A549 (cell line): ENCODE measurements around the gene MAP3K13. TPM values are rescaled to one million over a fixed set of nuclear protein-coding genes. Genes with fewer than 3 reads are reported as not detected.

Experiments used
- ATAC-seq, 2 experiments: fragments of 200-7000 bp in 1 of 2; fragments of >200 bp in 1 of 2; cut with Nextera tagmentation in 1 of 2; cut with Tn5 transposase in 1 of 2; 3 replicates each; pipeline versions ENCODE4 v1.8.0 to v1.9.1; 2018 to 2020; ENCODE audit warnings: mild to moderate bottlenecking in 1 of 2, moderate library complexity in 1 of 2
- CTCF ChIA-PET: fragments of 300-600 bp; sonication (Branson Sonifier 250); formaldehyde crosslinking; extraction: SDS; loops from one replicate; lab custom pipeline; 2021; ENCODE audit warnings: antibody characterized with exemption, inconsistent platforms; lab: Yijun Ruan, JAX
- POLR2A ChIA-PET: fragments of 350-600 bp; formaldehyde crosslinking; extraction: SDS; loops from one replicate; lab custom pipeline; 2021; ENCODE audit warnings: antibody characterized with exemption, inconsistent platforms; lab: Yijun Ruan, JAX
- DNase-seq, 2 experiments: peaks; one replicate each; pipeline versions ENCODE4 v3.0.0 to v3.0.0-alpha.2; 2011 to 2016; ENCODE audit warnings: low read depth in 1 of 2, low spot score in 1 of 2
- FAIRE-seq: peaks from 2 replicates; lab custom pipeline; 2011; peaks lifted over from hg19 to GRCh38; lab: Jason Lieb, UNC
- H3K27ac ChIP-seq, 2 experiments: fragments of >200 bp; sonication (Bioruptor Twin); formaldehyde crosslinking; 3 replicates each; pipeline ENCODE4 v1.5.1; 2016 to 2017
- H3K4me1 ChIP-seq: fragments of >200 bp; sonication (Bioruptor Twin); formaldehyde crosslinking; 3 replicates; pipeline ENCODE4 v1.6.1; 2016
- H3K4me2 ChIP-seq: fragments of >200 bp; sonication (Bioruptor Twin); formaldehyde crosslinking; 3 replicates; pipeline ENCODE4 v1.6.1; 2016
- H3K4me3 ChIP-seq: fragments of >200 bp; sonication (Bioruptor Twin); formaldehyde crosslinking; 3 replicates; pipeline ENCODE4 v1.5.1; 2016
- H3K9me3 ChIP-seq: fragments of >200 bp; sonication (Bioruptor Twin); formaldehyde crosslinking; 3 replicates; pipeline ENCODE4 v1.6.1; 2016
- CBX2 ChIP-seq: fragments of 200-600 bp; sonication (generic); IDR thresholded peaks from 2 replicates; pipeline ENCODE4 v1.6.1; 2016; ENCODE audit warnings: low read depth, mild to moderate bottlenecking, borderline replicate concordance
- CHD4 ChIP-seq: fragments of 200-600 bp; sonication (generic); IDR thresholded peaks from 2 replicates; pipeline ENCODE4 v1.6.1; 2016; ENCODE audit warnings: antibody characterized with exemption, mild to moderate bottlenecking, borderline replicate concordance
- EHMT2 ChIP-seq: fragments of 200-600 bp; sonication (generic); IDR thresholded peaks from 2 replicates; pipeline ENCODE4 v1.6.1; 2016; ENCODE audit warnings: antibody characterized with exemption, low read depth, mild to moderate bottlenecking, moderate library complexity
- EP300 ChIP-seq, 2 experiments: fragments of >200 bp; sonication (Bioruptor Twin); formaldehyde crosslinking; IDR thresholded peaks; 2 replicates in 1 of 2; 3 replicates in 1 of 2; pipeline ENCODE4 v1.6.1; 2016 to 2017
- FOSB ChIP-seq: fragments of 250-450 bp; sonication (Bioruptor Pico); IDR thresholded peaks from 2 replicates; pipeline ENCODE4 v1.5.0; 2020; ENCODE audit warnings: mild to moderate bottlenecking, moderate library complexity
- FOXS1 ChIP-seq: fragments of 250-450 bp; sonication (Bioruptor Pico); IDR thresholded peaks from 2 replicates; pipeline ENCODE4 v1.5.0; 2020; ENCODE audit warnings: mild to moderate bottlenecking, moderate library complexity
- GATA3 ChIP-seq: IDR thresholded peaks from 2 replicates; pipeline ENCODE4 v1.6.1; 2012; ENCODE audit warnings: borderline replicate concordance
- HOXB13 ChIP-seq: fragments of 250-450 bp; sonication (Bioruptor Pico); IDR thresholded peaks from 2 replicates; pipeline ENCODE4 v1.5.0; 2020; ENCODE audit warnings: low read depth, mild to moderate bottlenecking, moderate library complexity
- JUNB ChIP-seq: fragments of >200 bp; sonication (Bioruptor Twin); formaldehyde crosslinking; IDR thresholded peaks from 2 replicates; pipeline ENCODE4 v1.6.1; 2016
- KDM1A ChIP-seq: fragments of 200-600 bp; sonication (generic); IDR thresholded peaks from 2 replicates; pipeline ENCODE4 v1.6.1; 2016; ENCODE audit warnings: low read depth, mild to moderate bottlenecking
- KDM5A ChIP-seq: fragments of 200-600 bp; sonication (generic); IDR thresholded peaks from 2 replicates; pipeline ENCODE4 v1.6.1; 2016; ENCODE audit warnings: antibody characterized with exemption, mild to moderate bottlenecking
- MAZ ChIP-seq: fragments of 150-350 bp; IDR thresholded peaks from 2 replicates; pipeline ENCODE4 v1.6.1; 2014; ENCODE audit warnings: antibody characterized with exemption, low read depth, low read length, borderline replicate concordance
- MYC ChIP-seq: IDR thresholded peaks from 2 replicates; pipeline ENCODE4 v1.6.1; 2012; ENCODE audit warnings: mild to moderate bottlenecking, inconsistent platforms, low read length, improper control_type of control experiment, borderline replicate concordance
- POLR2AphosphoS2 ChIP-seq: conservative IDR thresholded peaks from 2 replicates; pipeline ENCODE4 v1.6.1; 2012; ENCODE audit warnings: low read length, improper control_type of control experiment, inconsistent platforms
- RNF2 ChIP-seq: fragments of 200-600 bp; sonication (generic); IDR thresholded peaks from 2 replicates; pipeline ENCODE4 v1.6.1; 2016; ENCODE audit warnings: low read depth, mild to moderate bottlenecking, antibody characterized with exemption, moderate library complexity, borderline replicate concordance
- TP53 ChIP-seq: fragments of 250-450 bp; sonication (Bioruptor Pico); IDR thresholded peaks from 2 replicates; pipeline ENCODE4 v1.5.0; 2021; ENCODE audit warnings: mild to moderate bottlenecking, moderate library complexity
- ZNF302 ChIP-seq: fragments of 250-450 bp; sonication (Bioruptor Pico); IDR thresholded peaks from 2 replicates; pipeline ENCODE4 v1.9.0; 2021; ENCODE audit warnings: inconsistent platforms, mild to moderate bottlenecking, moderate library complexity
- WGBS: methylation state at CpG from one replicate; pipeline ENCODE4 v1.1.6; 2017; ENCODE audit errors: missing lambda C conversion rate; 5-methylcytosine and 5-hydroxymethylcytosine counted together
- polyA plus RNA-seq, 4 experiments: library from polyadenylated mRNA; depleted of rRNA in 3 of 4; stranded (reverse); fragments of >200 nt; fragmentation: RNase III in 1 of 4; extraction: RNeasy Plus Mini Kit Qiagen cat#74134 plus additional on column Dnase treatment in 1 of 4; gene quantifications; 2 replicates in 3 of 4; 3 replicates in 1 of 4; pipeline ENCODE4 v1.2.3, GENCODE V29; 2011 to 2017
- TF ChIP-seq, protein P1 (sequence below): fragments of 200-600 bp; sonication (generic); IDR thresholded peaks from 2 replicates; pipeline ENCODE4 v1.6.1; 2016; ENCODE audit warnings: antibody characterized with exemption, mild to moderate bottlenecking, moderate library complexity
- TF ChIP-seq, protein P2 (sequence below): fragments of 250-450 bp; sonication (Bioruptor Pico); IDR thresholded peaks from 2 replicates; pipeline ENCODE4 v1.5.0; 2020; ENCODE audit warnings: low read depth, mild to moderate bottlenecking, moderate library complexity
- TF ChIP-seq, protein P3 (sequence below): fragments of >200 bp; sonication (Bioruptor Twin); formaldehyde crosslinking; IDR thresholded peaks from 2 replicates; pipeline ENCODE4 v1.6.1; 2016
- TF ChIP-seq, protein P4 (sequence below): fragments of >200 bp; sonication (Bioruptor Twin); formaldehyde crosslinking; IDR thresholded peaks from 3 replicates; pipeline ENCODE4 v1.5.1; 2016

MAP3K13 gene
- polyA plus RNA-seq, 2 of the 4 experiments (the other 2 are of a cell fraction) = 15.8 to 23.2 TPM

DNA sequence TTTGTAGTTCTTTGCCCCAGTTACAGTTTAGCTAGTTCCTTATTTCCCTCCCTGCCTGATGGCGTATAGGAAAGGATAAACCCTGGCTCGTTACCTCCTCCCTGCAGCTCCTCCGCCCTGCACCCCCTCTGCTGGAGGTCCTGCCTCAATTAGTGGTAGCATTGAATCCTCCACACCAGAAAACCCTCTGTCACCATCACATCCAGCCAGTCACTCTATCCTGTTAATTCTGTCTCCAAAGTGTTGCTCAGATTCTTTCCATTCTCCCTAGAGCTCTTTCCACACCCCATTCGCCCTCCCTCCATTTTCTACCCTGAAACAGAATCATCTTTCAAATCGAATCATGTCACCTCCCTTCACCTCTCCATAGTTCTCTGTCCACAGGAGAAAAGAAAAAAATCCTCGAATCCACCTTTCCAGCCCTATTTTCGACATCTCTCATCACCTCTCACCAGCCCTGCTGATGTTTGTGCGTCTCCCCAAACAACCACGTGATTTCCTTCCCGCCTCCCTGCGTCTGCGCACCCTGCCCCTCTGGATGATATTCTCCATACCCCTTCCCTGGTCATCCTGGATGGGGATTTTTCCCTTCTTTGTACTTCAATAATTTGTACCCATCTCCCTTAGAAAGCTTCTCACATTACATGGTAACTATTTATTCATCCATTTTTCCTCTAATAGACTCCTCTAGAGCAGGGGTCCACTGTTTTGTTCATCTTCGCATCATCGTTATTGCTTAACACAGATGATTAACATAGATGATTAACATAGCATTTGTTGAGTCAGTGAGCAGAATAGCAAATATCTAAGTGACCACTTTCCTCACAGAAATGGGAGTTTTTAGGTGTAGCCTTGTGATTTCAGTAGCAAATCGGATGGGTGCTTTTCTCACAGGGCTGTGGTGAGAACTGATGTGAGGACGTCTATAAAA is 37.1 kb downstream of the MAP3K13 start:
- Histone ChIP-seq H3K9me3 (no peaks in the 10 kb centered on the region), H3K4me2 (no peak overlapping the region), H3K27ac (no peak overlapping the region), H3K4me1 (no peaks in the 10 kb centered on the region), H3K4me3 (no peak overlapping the region)
- no peak for ATAC-seq
- FAIRE-seq = no peak
- ChIA-PET CTCF (interaction anchor here (1.3 kb wide), 1 partner anchor 47 kb away, joined by 3 read pairs; no protein-coding TSS in a partner anchor), POLR2A (no interaction called here)
- TF ChIP-seq FOSB (CRISPR knock-in tag) (no peak), TP53 (no peak), POLR2AphosphoS2 (no peak), MYC (no peak), KDM1A (no peak), ZNF302 (no peak)
- 78% methylated on average over 16 of the region's 16 CpGs for WGBS
- no peak for DNase-seq

DNA sequence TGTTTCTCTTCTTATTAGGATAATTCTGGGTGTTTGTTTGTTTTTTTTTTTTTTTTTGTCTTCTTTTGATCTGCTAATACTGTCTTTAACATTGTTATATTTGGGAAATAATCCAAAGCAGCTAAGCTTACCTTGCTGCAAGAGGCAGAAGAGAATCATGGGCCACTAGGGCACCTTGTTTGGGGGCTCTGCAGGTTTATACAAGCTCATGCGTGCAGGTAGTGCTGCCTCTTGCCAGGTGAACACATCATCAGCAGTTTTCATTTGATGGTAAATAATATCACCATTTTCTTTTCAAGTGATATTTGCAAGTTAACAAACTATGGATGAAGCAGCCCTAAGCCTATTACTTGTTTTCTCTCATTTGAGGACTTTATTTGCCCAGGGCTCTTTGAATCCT is 37.9 kb downstream of the MAP3K13 start:
- no peak overlapping the region for H3K4me2 ChIP-seq
- CTCF ChIA-PET = no interaction called here
- 100% methylated on average over 1 of the region's 1 CpG for WGBS
- ATAC-seq (no peak), FAIRE-seq (no peak), DNase-seq (no peak)
- POLR2A ChIA-PET = no interaction called here
- H3K4me1 ChIP-seq = no peaks in the 10 kb centered on the region
- no peak overlapping the region for H3K4me3 ChIP-seq
- H3K27ac ChIP-seq = no peak overlapping the region
- TF ChIP-seq MAZ (no peak), JUNB (no peak), FOXS1 (CRISPR knock-in tag) (no peak)
- TF ChIP-seq, protein P1, sequence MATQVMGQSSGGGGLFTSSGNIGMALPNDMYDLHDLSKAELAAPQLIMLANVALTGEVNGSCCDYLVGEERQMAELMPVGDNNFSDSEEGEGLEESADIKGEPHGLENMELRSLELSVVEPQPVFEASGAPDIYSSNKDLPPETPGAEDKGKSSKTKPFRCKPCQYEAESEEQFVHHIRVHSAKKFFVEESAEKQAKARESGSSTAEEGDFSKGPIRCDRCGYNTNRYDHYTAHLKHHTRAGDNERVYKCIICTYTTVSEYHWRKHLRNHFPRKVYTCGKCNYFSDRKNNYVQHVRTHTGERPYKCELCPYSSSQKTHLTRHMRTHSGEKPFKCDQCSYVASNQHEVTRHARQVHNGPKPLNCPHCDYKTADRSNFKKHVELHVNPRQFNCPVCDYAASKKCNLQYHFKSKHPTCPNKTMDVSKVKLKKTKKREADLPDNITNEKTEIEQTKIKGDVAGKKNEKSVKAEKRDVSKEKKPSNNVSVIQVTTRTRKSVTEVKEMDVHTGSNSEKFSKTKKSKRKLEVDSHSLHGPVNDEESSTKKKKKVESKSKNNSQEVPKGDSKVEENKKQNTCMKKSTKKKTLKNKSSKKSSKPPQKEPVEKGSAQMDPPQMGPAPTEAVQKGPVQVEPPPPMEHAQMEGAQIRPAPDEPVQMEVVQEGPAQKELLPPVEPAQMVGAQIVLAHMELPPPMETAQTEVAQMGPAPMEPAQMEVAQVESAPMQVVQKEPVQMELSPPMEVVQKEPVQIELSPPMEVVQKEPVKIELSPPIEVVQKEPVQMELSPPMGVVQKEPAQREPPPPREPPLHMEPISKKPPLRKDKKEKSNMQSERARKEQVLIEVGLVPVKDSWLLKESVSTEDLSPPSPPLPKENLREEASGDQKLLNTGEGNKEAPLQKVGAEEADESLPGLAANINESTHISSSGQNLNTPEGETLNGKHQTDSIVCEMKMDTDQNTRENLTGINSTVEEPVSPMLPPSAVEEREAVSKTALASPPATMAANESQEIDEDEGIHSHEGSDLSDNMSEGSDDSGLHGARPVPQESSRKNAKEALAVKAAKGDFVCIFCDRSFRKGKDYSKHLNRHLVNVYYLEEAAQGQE = no peak
- TF ChIP-seq, all 56 proteins: peak for 0
- H3K9me3 ChIP-seq = no peaks in the 10 kb centered on the region

DNA sequence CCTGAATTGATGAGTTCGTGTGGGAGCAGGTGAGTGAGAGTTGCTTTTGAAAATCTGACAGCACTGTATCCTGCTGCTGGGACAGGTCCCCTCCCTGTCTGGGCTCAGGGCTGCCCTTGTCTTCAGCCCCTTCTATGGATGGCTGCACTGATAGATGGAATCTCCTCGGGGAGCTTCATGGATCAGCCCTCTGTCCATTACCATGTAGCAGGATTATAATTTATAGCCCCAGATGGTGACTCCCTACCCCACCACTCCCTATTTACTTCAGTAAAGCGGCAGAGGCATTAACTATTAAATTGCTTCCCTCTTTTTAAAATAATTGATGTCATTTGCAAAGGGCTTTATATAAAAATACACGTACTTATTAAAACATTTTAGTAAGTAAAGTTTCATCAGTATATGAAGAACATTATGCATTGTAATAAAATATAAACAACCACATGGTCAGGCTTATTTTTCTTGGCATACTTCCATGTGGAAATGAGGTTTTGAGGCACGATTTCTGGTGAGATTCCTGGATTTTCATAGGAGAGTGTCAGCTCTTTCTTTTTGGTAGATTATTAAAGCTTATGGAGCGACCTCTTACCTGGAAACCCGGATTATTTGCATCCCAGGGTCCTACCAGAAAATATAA is 38.5 kb downstream of the MAP3K13 start:
- TF ChIP-seq HOXB13 = no peak
- no peak for TF ChIP-seq EP300 (IDR thresholded peaks at IDR 0.05)
- TF ChIP-seq, protein P2, sequence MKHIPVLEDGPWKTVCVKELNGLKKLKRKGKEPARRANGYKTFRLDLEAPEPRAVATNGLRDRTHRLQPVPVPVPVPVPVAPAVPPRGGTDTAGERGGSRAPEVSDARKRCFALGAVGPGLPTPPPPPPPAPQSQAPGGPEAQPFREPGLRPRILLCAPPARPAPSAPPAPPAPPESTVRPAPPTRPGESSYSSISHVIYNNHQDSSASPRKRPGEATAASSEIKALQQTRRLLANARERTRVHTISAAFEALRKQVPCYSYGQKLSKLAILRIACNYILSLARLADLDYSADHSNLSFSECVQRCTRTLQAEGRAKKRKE (CRISPR knock-in tag) = no peak
- TF ChIP-seq EHMT2 = no peak
- TF ChIP-seq, protein P3, sequence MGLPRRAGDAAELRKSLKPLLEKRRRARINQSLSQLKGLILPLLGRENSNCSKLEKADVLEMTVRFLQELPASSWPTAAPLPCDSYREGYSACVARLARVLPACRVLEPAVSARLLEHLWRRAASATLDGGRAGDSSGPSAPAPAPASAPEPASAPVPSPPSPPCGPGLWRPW = no peak
- TF ChIP-seq RNF2 = no peak
- TF ChIP-seq, protein P4, sequence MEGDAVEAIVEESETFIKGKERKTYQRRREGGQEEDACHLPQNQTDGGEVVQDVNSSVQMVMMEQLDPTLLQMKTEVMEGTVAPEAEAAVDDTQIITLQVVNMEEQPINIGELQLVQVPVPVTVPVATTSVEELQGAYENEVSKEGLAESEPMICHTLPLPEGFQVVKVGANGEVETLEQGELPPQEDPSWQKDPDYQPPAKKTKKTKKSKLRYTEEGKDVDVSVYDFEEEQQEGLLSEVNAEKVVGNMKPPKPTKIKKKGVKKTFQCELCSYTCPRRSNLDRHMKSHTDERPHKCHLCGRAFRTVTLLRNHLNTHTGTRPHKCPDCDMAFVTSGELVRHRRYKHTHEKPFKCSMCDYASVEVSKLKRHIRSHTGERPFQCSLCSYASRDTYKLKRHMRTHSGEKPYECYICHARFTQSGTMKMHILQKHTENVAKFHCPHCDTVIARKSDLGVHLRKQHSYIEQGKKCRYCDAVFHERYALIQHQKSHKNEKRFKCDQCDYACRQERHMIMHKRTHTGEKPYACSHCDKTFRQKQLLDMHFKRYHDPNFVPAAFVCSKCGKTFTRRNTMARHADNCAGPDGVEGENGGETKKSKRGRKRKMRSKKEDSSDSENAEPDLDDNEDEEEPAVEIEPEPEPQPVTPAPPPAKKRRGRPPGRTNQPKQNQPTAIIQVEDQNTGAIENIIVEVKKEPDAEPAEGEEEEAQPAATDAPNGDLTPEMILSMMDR = no peak
- no peak for TF ChIP-seq KDM5A
- TF ChIP-seq CHD4 = no peak
- no peak for TF ChIP-seq CBX2
- no peak for TF ChIP-seq GATA3
- no peak for TF ChIP-seq JUNB

More for the DNA sequence above, 38.5 kb downstream of the MAP3K13 start:
- ChIA-PET POLR2A (no interaction called here), CTCF (no interaction called here)
- Histone ChIP-seq H3K4me2 (no peak overlapping the region), H3K4me1 (no peaks in the 10 kb centered on the region), H3K4me3 (no peak overlapping the region), H3K27ac (no peak overlapping the region), H3K9me3 (no peaks in the 10 kb centered on the region)
- DNase-seq (no peak), FAIRE-seq (no peak), ATAC-seq (no peak)
- WGBS = 52% methylated on average over 7 of the region's 7 CpGs
